NOMO-1 treated with DMSO at 0.1 percent for 48 hours (cell line): ENCODE data around the gene HMGN1.
"Not testable (repeated sequence)": the region's sequence is repeated elsewhere in the genome, so short reads cannot be mapped to it uniquely, and the experiment has no call there.

Experiments used
- DNase-seq: peaks from one replicate; lab custom pipeline; 2025; ENCODE audit not compliant: unreplicated experiment; lab: John Stamatoyannopoulos, UW

HMGN1 gene, protein sequence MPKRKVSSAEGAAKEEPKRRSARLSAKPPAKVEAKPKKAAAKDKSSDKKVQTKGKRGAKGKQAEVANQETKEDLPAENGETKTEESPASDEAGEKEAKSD

DNA sequence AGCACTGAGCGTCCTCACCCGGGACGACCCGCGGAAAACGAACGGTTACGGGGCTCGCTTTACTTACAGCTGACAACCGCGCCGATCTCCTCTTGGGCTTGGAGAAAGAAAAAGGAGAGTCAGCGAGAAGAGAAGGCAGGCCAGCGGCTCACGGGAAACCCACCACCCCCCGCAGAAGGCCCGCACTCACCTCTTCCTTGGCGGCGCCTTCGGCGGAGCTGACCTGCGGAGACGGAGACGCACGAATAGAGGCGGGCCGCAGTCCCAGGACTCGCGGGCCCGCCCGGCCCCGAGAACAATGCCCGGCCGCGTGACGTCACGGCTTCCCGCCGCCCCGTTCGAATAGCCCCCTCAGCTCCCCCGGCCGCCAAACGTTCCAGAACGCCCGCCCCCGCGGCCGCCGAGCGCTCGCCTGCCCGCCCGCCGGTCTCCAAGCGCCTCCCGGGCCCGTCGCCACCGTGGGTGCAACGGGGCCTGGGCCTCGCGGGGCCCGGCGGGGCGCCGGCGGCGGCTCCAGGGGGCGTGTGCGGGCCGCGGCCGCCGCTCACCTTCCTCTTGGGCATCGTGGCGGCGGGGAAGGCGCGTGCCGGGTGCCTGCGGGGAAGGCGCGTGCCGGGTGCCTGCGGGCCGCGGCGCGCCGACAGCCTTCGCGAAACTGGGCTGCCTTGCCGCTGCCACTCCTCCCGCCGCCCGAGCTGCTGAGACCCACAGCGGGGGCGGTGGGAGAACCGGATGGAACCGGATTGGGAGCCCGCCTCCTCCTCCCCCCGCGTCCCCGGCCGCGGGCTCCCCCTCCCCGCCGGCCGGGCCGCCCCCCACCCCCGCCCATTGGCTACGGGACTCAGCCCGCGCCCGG lies at the start of gene HMGN1:
Gene HMGN1 (minus strand): TSS at position 734 of the 856 bp plus-strand sequence. CDS start 171 bp downstream, at position 563.
- peak; percentile 90 for DNase-seq

DNA sequence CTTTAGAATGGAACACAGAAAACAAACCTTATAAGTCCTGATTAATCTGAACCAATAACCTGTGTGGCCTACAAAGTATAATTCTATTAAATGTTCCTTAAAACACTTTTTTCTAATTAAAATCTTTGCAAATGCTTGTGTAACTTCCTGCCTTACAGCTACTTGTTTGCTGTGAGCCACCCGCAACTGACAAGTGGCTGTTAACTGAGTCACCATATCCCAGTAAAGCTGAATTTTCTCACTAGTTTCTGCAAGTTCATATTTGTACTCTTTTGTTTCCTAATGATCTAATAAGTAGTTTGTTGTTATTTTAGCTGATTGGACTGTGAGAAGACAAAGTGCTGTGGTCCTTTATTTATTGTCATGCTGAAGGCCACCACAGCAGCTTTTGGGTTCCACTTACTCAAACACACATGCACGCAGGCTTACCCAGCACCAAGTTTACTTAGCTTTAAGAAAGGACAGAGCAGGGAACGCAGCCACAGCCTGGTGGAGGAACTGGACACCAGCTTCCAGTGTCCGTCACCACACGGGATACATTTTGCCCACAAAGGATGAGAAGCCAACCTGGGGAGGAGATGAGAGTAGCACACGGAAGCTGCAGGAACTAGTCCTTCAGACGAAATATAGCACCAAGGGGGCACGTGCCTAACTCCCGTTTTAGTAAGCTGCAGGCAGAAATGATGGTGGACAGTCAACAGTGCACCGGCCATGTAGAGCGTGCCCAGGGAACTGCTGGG lies 48.9 kb upstream of the HMGN1 start:
- DNase-seq, result peak; percentile 84

DNA sequence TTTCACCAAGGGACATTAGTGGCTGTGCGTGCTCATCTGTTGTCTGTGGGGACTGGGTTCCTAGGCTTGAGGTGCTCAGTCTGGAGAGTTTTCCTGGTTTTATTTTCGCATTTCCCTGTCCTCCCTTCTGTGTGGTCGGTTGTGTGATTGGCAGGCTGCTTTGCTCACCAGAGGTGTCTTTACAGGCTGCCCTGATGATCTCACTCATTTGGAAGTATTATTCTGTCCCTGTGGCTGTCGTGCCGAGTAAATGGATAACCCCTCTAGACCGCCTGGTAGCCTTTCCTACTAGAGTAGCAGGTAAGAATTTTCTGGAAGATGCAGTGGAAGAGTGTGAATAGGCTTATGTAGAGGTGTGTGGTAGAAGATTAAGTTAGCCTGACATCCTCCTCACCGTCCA lies 44.1 kb upstream of the HMGN1 start:
- no peak for DNase-seq

DNA sequence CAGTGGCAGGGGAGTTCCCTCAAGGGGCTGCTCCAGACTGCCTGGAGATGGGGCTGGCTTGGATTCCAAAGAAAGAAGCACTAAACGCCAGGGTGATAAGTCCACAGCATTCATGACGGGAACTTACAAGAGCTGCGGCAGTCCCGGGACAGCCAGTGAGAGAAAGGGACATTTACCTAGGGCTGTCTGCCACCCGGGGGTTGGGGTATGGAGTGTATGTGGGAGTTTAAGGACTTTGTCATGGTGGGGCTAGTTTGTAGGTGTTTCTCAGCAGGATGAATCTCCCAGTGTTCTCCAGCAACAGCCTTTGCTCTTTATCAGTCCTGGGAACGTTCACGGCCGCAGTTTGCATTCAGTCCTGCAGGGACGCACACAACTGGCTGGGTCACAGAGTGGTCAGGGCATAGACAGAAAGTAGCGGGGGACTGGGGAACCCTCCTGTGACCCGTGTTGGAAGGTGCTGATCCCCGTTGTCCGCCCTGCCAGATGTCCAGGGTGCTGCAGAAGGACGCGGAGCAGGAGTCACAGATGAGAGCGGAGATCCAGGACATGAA lies 41.4 kb upstream of the HMGN1 start:
- DNase-seq, result no peak

DNA sequence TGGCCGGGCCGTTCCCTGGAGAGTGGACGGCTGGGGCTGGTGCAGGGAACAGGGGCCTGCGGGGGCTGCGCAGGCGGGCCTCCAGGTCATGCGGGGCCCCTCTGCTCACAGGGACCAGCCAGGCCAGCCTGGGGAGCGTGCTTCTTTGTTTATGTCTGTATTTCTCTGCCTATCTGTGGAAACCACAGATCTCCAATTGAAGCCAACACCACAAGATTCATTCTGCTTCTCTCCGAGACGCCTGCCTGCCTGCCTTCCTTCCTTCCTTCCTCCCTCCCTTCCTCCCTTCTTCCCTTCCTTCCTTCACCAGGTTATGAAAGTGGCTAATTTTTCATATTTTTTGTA lies 39.9 kb upstream of the HMGN1 start:
- no peak for DNase-seq

DNA sequence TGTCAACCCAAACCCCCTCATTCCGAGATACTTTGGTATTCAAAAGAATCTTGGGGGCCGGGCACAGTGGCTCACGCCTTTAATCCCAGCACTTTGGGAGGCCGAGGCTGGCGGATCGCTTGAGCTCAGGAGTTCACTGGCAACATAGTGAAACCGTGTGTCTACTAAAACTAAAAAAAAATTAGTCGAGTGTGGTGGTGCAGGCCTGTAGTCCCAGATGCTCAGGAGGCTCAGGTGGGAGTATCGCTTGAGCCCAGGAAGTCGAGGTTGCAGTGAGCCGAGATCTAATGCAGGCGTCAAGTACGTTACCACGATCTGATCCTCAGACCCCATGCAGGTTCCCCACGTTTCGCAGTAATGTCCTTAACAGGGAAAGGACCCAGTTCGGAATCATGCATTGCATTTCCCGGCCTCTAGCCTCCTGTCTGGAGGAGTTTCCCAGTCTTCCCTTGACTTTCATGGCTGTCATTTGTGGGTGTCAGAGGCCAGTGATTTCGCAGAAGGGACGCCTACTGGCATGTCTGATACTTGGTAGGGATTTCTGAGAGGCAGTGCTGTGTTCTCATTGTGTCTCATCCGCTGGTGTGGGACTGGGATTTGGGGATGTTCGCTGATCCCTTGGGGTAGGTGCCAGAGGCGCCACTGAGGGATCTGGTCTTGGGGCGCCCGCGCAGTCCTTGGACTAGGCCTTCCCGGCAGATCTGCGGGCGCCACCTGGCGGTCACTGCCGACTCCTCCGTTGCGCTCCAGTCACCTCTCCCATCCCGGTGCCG lies 39.3 kb upstream of the HMGN1 start:
- peak; percentile 78 for DNase-seq

DNA sequence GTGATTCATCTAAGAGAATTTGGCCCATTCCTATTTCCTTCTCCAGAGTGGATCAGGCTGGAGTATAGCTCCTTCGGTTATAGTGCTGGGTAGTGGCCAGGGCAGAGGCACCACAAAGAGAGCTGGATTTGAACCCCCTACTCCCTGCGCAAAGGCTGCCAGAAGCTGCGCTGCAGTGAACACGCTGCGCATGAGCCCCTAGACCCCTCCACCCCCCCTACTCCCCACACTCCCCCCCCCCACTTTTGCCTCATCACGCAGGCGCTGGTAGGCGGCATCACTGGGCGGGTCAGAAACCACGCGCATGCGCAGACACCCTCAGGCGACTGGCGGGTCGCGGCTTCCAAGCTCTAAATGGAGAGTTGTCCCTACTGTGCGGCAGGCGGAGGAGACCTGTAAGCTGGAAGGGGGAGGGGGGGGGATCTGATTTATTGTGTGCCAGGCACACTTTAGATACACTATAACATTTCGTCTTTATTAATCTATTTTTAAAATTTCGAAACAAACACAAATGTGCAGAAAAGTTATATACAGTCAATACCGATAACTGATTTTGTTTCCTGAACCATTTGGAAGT lies 38.7 kb upstream of the HMGN1 start:
- DNase-seq, result peak; percentile 72

DNA sequence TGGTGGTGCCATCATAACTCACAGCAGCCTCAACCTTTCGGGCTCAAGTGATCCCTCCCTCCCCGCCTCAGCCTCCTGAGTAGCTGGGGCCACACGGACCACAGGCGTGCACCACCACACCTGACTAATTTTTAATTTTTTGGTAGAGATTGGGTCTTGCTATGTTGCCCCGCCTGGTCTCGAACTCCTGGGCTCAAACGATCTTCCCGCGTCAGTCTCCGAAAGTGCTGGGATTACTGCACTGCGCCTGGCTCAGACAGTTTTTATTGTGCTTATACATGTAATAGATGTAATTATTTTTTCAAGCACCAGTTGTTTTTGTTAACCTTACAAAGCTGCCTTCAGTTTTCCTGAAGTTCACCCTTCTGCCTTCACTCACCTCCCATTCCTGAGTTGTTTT lies 38.0 kb upstream of the HMGN1 start:
- DNase-seq, result no peak

DNA sequence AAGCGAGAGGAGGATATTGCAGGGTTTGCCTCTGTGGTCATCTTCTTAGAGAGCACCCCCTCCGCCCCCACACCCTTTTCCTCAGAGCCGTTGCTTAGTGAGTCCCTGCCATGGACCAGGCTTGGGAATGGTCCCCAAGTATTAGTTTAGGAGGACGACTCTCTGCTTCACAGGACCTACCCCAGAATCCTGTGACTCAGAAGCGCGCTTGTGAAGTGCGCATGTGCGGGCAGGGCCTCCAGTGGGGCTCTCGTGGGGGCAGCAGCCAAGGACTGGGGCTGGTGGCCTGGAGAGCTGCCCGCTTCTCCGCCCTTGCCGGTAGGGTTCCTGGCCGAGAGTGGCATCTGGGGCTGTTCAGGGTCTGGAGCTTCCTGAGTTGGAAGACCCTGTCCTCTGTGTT lies 37.3 kb upstream of the HMGN1 start:
- DNase-seq, result no peak

DNA sequence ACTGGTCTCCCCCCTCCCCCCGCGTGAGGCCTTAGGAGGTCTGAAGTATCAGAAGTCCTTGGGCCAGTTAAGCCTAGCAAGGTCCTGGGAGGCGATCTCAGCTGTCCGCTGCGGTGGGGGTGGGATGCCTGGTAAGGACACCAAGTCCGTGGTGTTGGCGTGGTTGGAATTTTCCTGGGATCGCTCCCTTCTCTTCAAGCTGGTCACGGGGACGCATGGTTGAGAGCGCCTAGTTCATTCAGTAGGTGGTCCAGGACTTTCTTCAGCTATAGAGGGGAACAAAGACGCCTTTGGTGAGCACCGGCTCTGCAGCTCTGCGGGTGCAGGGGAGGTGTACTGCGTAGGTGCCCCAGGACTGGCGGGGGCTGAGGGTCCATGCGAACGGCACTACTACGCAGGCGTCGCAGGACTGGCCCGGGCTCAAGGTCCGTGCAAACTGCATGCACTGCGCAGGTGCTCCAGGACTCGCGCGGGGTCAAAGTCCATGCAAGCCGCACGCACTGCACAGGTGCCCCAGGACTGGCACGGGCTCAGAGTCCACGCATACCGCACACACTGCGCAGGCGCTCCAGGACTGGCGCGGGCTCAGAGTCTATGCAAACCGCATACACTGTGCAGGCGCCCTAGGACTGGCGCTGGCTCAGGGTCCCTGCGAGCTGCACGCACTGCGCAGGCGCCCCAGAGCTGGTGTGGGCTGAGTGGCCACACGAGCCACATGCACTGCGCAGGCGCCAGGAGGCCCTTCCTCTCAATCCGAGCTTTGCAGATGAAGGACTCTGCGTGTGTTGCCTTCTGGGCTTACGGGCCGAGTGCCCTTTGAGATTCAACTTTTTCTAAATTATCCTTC lies 36.6 kb upstream of the HMGN1 start:
- DNase-seq, result peak; percentile 47

DNA sequence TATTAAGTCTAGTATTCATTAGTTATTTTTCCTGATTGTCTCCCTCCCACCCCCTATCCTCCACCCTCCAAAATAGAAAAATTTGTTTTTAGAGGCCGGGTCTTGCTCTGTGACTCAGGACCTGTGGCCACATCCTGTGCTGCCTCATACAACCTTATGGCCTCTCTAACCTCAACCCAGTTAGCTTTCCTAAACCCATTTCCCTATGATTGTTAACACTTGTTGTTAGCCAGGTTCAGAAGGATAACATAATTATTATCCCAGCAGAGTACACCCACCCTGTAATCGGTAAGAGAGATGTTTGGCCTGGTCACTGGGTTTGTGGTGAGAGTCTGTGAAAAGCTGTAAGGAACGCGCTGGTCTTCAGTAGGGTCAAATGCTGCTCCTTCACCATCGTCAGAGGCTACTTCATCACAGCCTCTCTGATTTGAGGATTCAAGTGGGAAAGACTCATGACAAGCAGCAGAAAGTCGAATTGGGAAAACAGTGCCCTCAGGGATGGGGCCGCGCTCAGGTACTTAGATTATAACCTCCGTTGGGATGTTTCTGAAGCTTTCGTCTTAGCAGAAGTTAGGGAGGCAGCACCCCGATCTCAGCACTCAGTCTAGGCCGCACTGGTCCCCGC lies 35.9 kb upstream of the HMGN1 start:
- DNase-seq, result no peak

DNA sequence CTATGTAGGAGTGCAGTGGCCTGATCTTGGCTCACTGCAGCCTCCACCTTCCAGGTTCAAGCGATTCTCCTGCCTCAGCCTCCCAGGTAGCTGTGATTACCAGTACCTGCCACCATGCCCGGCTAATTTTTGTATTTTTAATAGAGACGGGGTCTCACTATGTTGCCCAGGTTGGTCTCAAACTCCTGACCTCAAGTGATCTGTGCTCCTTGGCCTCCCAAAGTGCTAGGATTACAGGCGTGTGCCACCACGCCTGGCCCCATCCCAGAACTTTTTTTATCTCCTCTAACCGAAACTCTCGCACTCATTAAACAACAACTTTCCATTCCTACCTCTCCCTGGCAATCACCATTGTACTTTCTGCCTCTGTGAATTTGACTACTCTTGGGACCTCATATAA lies 33.2 kb upstream of the HMGN1 start:
- not testable (repeated sequence) for DNase-seq

DNA sequence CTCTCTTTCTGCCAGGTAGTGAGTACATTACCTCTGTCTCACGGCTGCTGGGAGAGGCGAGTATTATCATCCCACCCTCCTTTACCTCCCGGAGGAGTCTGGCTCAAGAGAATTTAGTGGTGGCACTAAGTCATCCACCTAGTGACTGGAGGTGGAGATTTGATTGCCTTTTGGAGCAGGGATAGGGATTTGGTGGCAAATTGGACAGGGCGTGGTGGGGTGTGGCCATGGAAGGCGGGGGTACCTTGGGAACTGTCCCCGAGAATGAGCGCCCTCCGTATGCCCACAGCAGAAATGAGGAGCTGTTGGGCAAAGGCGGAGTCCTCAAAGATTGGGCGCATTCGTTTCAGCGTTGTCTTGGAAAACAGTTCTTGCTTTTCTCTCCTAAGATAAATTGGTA lies 32.1 kb upstream of the HMGN1 start:
- no peak for DNase-seq

DNA sequence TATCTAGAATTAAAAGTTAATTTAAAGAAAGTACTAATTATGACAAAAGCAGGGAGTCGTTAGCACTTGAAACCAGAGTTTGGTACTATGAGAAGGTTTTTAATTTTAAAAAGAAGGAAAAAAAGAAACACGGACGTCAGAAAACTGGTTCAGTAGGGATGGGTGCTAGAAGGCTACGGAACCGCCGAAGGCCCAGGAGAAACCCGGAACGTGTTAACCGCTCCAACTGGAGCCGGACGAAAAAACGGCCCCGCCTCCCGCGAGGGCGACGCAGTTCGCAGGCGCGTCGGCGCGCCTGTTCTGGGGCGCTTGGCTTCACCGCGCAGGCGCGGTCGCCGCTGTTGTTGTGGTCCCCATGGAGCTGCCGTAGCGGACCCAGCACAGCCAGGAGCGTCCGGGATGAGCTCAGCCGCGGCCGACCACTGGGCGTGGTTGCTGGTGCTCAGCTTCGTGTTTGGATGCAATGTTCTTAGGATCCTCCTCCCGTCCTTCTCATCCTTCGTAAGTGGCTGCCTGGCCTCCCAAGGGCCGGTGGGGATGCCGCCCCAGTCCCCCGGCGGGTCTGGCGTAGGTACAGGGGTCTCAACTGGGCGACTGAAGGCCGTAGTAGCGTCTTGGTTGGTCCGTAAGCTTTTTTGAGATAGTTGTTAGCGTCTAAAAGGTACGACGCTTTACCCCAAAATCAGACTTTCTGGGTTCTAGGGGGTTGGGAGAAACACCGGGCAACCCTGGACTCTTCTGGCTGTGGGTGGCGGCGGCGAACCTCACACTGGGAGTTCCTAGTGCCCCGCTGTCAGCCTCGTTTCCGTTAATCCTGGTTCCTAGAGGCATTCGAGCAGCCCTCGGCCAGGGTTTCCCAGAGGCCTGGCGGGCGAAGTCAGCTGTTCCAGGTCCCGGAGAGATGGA lies 31.4 kb upstream of the HMGN1 start:
- DNase-seq, result peak; percentile 88

DNA sequence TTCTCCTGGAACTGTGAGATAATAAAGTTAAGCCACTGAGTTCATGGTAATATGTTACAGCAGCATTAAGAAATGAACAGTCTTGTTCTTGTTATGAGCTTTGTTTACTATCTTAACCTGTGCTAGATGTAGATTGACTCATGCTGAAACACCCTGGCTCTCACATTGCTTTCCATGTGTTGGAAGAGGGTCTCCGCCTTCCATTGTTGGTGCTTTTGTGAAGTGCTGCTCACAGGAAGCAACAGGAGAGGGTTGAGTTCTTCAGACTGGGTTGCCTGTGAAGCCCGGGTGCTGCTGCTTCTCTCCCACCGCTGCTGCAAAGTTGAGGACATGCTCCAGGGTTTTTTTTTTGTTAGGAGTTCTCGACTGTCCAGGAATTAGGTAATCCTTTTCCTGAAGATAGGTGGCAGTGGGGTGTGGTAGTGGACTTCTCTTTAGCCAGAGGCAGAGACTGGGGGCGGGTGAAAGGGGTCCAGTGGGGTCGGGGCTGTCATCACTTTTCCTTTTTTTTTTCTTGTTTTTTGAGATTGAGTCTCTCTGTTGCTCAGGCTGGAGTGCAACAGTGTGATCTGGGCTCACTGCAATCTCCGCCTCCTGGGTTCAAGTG lies 28.7 kb upstream of the HMGN1 start:
- no peak for DNase-seq

DNA sequence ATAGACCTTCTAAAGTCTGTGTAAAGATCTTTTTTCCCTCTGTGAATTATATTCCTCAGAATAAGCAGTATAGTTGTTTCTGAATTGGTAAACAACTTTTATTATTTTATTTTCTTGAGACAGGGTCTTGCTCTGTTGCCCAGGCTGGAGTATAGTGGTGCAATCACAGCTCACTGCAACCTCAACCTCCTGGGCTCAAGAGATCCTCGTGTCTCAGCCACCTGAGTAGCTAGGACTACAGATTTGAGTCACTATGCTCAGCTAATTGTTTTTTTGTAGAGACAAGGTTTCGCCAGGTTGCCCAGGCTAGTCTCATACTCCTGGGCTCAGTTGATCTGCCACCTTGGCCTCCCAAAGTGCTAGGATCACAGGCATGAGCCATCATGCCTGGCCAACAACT lies 26.6 kb upstream of the HMGN1 start:
- no peak for DNase-seq

DNA sequence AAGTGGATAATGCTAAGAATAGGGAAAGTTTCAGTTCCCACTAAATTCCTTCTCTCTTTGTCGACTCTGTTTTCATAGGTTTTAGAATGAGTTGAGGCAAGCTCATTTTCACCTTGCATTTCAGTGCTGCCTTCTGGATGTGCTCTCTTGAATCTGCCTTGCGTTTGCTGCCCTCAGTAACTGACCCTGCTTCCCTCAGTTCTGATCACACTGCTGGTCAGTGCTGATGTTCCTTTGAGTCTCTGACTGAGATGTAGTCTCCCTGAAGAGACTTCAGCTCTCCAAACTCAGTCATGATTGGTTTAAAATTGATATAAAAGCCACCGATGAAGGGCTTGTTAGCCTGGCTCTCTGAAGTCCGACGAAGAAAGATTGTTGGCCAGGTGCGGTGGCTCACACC lies 25.2 kb upstream of the HMGN1 start:
- no peak for DNase-seq

DNA sequence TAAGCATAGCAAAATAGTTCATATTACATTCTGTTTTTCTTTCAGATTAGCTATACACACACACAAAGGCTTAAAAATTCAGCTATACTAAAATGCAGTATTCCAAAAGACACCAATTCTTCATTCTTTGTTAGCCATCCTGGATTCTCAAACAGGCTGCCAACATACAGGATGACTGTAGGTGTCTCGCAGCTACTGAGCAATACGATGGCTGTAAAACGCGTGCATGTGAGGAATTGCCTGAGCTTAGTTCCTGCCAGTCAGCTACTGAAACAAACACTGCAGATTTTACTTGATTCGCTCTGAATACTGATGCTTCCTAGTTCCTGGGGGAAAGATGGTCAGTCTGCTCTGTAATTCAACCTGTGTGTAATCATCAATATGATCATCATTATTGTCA lies 24.7 kb upstream of the HMGN1 start:
- peak; percentile 80 for DNase-seq
